ENCODE measurements around the gene AHRR.

DNA sequence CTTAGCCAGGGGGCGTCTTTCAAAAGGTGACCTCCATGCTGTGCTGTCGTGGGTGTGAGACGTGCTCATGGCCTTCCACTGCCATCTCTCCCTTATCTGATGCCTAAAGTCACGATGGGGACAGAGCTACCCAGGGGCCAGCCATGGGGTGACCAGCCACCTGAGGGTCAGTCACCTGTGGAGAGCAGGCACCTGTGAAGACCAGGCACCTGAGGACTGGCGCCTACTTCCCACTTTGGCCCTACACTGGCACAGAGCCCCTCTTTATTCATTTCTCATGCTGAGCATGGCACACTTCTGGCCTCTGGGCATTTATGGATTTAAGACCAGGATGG is 115.1 kb downstream of the AHRR start:
- TF ChIP-seq, protein P1, sequence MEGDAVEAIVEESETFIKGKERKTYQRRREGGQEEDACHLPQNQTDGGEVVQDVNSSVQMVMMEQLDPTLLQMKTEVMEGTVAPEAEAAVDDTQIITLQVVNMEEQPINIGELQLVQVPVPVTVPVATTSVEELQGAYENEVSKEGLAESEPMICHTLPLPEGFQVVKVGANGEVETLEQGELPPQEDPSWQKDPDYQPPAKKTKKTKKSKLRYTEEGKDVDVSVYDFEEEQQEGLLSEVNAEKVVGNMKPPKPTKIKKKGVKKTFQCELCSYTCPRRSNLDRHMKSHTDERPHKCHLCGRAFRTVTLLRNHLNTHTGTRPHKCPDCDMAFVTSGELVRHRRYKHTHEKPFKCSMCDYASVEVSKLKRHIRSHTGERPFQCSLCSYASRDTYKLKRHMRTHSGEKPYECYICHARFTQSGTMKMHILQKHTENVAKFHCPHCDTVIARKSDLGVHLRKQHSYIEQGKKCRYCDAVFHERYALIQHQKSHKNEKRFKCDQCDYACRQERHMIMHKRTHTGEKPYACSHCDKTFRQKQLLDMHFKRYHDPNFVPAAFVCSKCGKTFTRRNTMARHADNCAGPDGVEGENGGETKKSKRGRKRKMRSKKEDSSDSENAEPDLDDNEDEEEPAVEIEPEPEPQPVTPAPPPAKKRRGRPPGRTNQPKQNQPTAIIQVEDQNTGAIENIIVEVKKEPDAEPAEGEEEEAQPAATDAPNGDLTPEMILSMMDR (conservative IDR thresholded peaks at IDR 0.05; ENCODE audit: low read depth, low read length) = no peak; the same call in 1 of the 2 replicates
- no peak for TF ChIP-seq EZH2phosphoT487 (IDR thresholded peaks at IDR 0.05; ENCODE audit: borderline replicate concordance, low read length)
- no peak for TF ChIP-seq EZH2 (IDR thresholded peaks at IDR 0.05; ENCODE audit: low read length, unreplicated experiment)
